Cardiac fibroblast (primary cell): ENCODE measurements around the gene CPSF6.
"Not testable (repeated sequence)": the region's sequence is repeated elsewhere in the genome, so short reads cannot be mapped to it uniquely, and the experiment has no call there.

Experiments
- DNase-seq, 2 donors: peaks; one replicate each; pipeline versions ENCODE4 v3.0.0 to v3.0.0-alpha.2; 2010; ENCODE audit warnings: low read depth in 2 of 2
- H3K4me3 ChIP-seq, 2 donors: replicated peaks in 1 of 2; 1 replicate in 1 of 2; 2 replicates in 1 of 2; pipeline ENCODE4 v1.5.1; 2011; ENCODE audit warnings: low read depth in 2 of 2, low read length in 2 of 2, mild to moderate bottlenecking in 2 of 2, moderate library complexity in 1 of 2
- CTCF ChIP-seq: IDR thresholded peaks from one replicate; pipeline ENCODE4 v1.5.1; 2011; ENCODE audit warnings: low read depth, mild to moderate bottlenecking, low read length, inconsistent platforms

CPSF6 gene

GRCh38 chr12:69262264-69262974, 23.1 kb downstream of the CPSF6 start:
- DNase-seq: no peak
- no peak overlapping the region for H3K4me3 ChIP-seq
- no peak for TF ChIP-seq CTCF

- no peak for TF ChIP-seq CTCF
- H3K4me3 ChIP-seq: no peak overlapping the region
- DNase-seq: no peak
These were observed 25.8 kb downstream of the CPSF6 start for GRCh38 chr12:69265205-69265604.

GRCh38 chr12:69265633-69266032, 26.3 kb downstream of the CPSF6 start:
- not testable (repeated sequence) for DNase-seq, H3K4me3 ChIP-seq

GRCh38 chr12:69266036-69266635, 26.8 kb downstream of the CPSF6 start:
- TF ChIP-seq CTCF: no peak
- H3K4me3 ChIP-seq: no peak overlapping the region
- peak; percentile 37 to 73 for DNase-seq

- no peak overlapping the region for H3K4me3 ChIP-seq
- TF ChIP-seq CTCF: no peak
- DNase-seq: no peak
These were observed 30.4 kb downstream of the CPSF6 start for GRCh38 chr12:69269736-69270135.

- DNase-seq: no peak
- no peak for TF ChIP-seq CTCF
- no peak overlapping the region for H3K4me3 ChIP-seq
These were observed 33.1 kb downstream of the CPSF6 start for GRCh38 chr12:69272511-69272910.

GRCh38 chr12:69274861-69275260, 35.5 kb downstream of the CPSF6 start:
- no peak overlapping the region for H3K4me3 ChIP-seq
- DNase-seq: peak; percentile 33 to 58
- TF ChIP-seq CTCF: no peak
